NT2/D1 (cell line): ENCODE measurements around the gene DZIP1.

Source experiments
- SUZ12 ChIP-seq: IDR thresholded peaks from 2 replicates; pipeline ENCODE4 v1.6.1; 2011; ENCODE audit not compliant: insufficient read length, insufficient read depth; ENCODE audit errors: extremely low read depth
- YY1 ChIP-seq: IDR thresholded peaks from 2 replicates; pipeline ENCODE4 v1.6.1; 2011; ENCODE audit not compliant: insufficient read length, insufficient read depth

GRCh38 chr13:95684418-95684817, 39.9 kb upstream of the DZIP1 start:
- TF ChIP-seq YY1 (no peak), SUZ12 (no peak)
